Epithelial cell of proximal tubule (primary cell): ENCODE results near the gene EFHC1. TPM values are rescaled to one million over a fixed set of nuclear protein-coding genes. Genes with fewer than 3 reads are reported as not detected.

Source experiments
- DNase-seq: peaks from one replicate; pipeline ENCODE4 v3.0.0-alpha.2; 2011; ENCODE audit warnings: low read depth
- H3K4me3 ChIP-seq: 2 replicates; pipeline ENCODE4 v1.5.1; 2011; ENCODE audit warnings: low read depth, mild to moderate bottlenecking, low read length
- CTCF ChIP-seq: conservative IDR thresholded peaks from 2 replicates; pipeline ENCODE4 v1.5.1; 2012; ENCODE audit warnings: low read depth, mild to moderate bottlenecking, low read length
- total RNA-seq: library from RNA; depleted of rRNA; stranded (reverse); fragments of >200 nt; gene quantifications from 2 replicates; pipeline ENCODE4 v1.2.3, GENCODE V29; 2015

The EFHC1 gene
- total RNA-seq, 1 donor from 2014 or later, result 20.2 TPM

GRCh38 chr6:52552278-52552643, 132.1 kb downstream of the EFHC1 start:
- H3K4me3 ChIP-seq, result no peak overlapping the region
- TF ChIP-seq CTCF, result no peak
- DNase-seq, result no peak

- DNase-seq, result no peak
- no peak overlapping the region for H3K4me3 ChIP-seq
- no peak for TF ChIP-seq CTCF
Observed at GRCh38 chr6:52553158-52553557, 133.0 kb downstream of the EFHC1 start.

GRCh38 chr6:52553719-52554118, 133.6 kb downstream of the EFHC1 start:
- no peak for DNase-seq
- no peak overlapping the region for H3K4me3 ChIP-seq
- TF ChIP-seq CTCF, result no peak

GRCh38 chr6:52554684-52555280, 134.6 kb downstream of the EFHC1 start:
- no peak for DNase-seq
- H3K4me3 ChIP-seq, result no peak overlapping the region
- no peak for TF ChIP-seq CTCF

GRCh38 chr6:52555518-52556233, 135.5 kb downstream of the EFHC1 start:
- DNase-seq, result no peak
- TF ChIP-seq CTCF, result no peak
- H3K4me3 ChIP-seq, result no peak overlapping the region

GRCh38 chr6:52557389-52558265, 137.5 kb downstream of the EFHC1 start:
- DNase-seq, result no peak
- H3K4me3 ChIP-seq, result no peak overlapping the region
- no peak for TF ChIP-seq CTCF
